Prostate gland (tissue), 2 donors: ENCODE data around the gene TM9SF1.

ENCODE experiments used
- CTCF ChIP-seq, 4 experiments: fragments of 200-600 bp in 2 of 4; fragments of 450-650 bp in 2 of 4; sonication (generic) in 2 of 4; IDR thresholded peaks; 1 replicate in 3 of 4; 2 replicates in 1 of 4; pipeline ENCODE4 v1.5.1; 2016 to 2019; ENCODE audit warnings: antibody characterized with exemption in 4 of 4, mild to moderate bottlenecking in 2 of 4, moderate library complexity in 2 of 4
- POLR2A ChIP-seq: fragments of 450-650 bp; IDR thresholded peaks from one replicate; pipeline ENCODE4 v1.6.1; 2016; ENCODE audit warnings: antibody characterized with exemption, mild to moderate bottlenecking
- POLR2AphosphoS5 ChIP-seq: sonication (generic); formaldehyde crosslinking; IDR thresholded peaks from one replicate; pipeline ENCODE4 v1.6.1; 2017; ENCODE audit warnings: antibody characterized with exemption

DNA sequence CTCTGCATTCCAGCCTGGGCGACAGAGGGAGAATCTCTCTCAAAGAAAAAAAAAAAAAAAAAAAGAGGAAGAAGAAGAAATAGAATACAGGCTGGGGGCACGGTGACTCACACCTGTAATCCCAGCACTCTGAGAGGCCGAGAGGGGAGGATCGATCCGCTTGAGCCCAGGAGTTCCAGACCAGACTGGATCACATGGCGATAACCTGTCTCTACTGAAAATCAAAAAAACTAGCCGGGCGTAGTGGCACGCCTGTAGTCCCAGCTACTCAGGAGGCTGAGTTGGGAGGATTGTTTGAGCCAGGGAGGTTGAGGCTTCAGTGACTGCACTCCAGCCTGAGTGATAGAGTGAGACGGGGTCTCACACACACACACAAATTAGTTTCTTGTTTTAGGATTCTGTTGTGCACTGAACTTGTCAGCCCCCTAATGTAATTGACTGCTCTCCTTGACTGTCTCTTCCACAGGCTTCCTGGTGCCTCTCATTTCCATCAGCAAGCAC is 48.1 kb upstream of the TM9SF1 start:
- TF ChIP-seq CTCF (IDR thresholded peaks at IDR 0.05) (no peak), POLR2A (no peak), POLR2AphosphoS5 (no peak)
